Measurements from ENCODE around the gene S100A6.

DNA sequence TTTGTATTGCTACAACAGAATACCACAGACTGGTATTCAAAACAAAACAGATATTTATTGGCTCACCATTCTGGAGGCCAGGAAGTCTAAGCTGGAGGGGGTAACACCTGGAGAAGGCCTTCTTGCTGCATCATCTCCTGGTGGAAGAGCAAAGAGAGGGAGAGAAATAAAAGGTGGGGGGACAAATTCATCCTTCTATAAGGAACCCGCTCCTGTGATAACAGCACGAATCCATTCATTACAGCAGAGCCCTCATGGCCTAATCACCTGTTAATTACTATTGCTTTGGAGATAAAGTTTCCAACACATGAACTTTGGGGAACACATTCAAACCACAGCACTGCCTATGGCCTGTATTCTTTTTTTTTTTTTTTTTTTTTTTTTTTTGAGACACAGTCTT, 24.4 kb upstream of the S100A6 start:
- TF ChIP-seq POLR2AphosphoS5 (IDR thresholded peaks at IDR 0.05; ENCODE audit: insufficient read depth in 1 of 2, low read depth in 1 of 2) (no peak), POLR2A (IDR thresholded peaks at IDR 0.05) (no peak)
